ENCODE data around the gene KIF1B. TPM values are rescaled to one million over a fixed set of nuclear protein-coding genes. Genes with fewer than 3 reads are reported as not detected.
"Not testable (repeated sequence)": the region's sequence is repeated elsewhere in the genome, so short reads cannot be mapped to it uniquely, and the experiment has no call there.

KIF1B gene
- total RNA-seq, 1 donor from 2014 or later = 37.2 TPM

DNA sequence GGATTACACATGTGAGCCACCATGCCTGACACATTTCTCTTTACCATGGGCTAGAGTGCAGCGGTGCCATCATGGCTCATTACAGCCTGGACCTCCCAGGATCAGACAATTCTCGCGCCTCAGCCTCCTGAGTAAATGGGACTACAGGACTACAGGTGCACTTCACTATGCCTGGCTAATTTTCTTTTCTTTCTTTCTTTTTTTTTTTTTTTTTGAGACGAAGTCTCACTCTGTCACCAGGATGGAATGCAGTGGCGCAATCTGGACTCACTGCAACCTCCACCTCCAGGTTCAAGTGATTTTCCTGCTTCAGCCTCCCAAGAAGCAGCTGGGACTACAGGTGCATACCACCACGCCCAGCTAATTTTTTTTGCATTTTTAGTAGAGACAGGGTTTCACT is 14.8 kb upstream of the KIF1B start:
- no peak for DNase-seq (ENCODE audit: low spot score)

DNA sequence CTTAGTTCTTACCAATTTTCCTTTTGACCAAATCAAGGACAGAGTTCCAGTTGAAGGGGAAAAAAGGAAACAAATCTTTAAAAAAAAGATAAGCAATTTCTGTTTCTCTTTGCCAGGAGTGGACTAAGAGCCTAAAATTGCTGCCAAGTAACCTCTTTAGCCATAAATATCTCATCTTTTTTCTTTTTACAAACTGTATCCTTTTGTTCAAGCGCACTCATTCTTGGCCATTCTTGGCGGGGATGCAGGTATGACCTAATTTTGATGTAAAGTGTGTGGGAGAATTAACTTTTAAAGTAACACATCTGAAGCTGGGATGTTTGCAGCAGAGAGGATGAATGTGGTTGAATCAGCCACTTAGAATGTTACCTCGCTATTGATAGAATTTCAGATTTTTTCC is 13.4 kb upstream of the KIF1B start:
- DNase-seq (ENCODE audit: low spot score) = no peak

DNA sequence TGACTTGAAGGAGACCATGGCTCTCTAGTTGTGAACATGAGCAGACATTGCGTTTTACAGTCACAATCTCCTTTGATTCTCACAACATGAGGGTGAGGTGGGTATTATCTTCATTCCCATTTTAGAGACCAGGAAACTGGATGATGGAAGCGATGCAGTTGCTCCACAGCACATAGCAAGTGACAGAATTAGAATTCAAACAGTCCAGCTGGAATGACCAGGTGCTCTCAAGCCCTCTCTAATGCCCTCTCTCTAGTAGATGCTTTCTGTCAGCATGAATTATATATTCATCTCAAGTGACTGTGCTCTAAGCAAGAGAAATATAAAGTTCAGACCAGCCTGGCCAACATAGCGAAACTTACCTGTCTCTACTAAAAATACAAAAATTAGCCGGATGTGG is 9.8 kb upstream of the KIF1B start:
- no peak for DNase-seq (ENCODE audit: low spot score)

DNA sequence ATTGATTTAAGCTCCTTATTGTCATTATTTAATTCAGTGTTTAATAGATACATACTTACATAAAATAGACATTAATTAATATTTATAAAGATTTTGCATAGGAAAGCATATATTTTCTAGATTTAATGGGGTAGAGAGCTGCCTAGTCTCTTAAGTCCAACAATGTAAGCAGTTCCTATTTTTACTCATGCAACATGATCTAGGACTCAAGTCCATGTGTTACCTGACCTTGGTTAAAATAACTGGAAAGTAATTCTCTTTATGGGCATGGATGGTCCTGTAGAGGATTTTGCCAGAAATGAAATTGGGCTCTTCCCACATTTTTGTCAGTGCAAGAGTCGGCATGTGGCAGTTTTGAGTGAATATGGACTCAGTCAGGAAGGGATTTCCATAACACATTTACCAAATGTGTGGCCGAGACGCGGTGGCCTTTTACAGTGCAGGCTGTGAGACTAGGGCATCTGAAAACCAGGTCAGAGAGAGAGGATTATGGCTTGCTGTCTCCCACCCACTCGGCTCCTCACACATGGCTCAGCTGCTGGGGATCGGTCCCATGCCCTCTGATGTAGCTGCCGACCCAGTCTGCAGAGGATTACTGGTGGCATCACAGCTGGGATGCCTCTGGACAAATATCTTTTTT is 6.2 kb upstream of the KIF1B start:
- DNase-seq (ENCODE audit: low spot score) = no peak

DNA sequence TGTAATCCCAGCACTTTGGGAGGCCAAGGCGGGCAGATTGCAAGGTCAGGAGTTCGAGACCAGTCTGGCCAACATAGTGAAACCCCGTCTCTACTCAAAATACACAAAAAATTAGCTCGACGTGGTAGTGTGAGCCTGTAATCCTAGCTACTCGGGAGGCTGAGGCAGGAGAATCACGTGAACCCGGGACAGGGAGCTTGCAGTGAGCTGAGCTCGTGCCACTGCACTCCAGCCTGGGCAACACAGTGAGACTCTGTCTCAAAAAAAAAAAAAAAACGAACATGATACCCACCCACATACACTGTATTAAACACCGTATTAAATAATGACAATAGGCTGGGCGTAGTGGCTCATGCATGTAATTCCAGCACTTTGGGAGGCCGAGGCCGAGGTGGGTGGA is 5.2 kb upstream of the KIF1B start:
- DNase-seq (ENCODE audit: low spot score) = not testable (repeated sequence)

DNA sequence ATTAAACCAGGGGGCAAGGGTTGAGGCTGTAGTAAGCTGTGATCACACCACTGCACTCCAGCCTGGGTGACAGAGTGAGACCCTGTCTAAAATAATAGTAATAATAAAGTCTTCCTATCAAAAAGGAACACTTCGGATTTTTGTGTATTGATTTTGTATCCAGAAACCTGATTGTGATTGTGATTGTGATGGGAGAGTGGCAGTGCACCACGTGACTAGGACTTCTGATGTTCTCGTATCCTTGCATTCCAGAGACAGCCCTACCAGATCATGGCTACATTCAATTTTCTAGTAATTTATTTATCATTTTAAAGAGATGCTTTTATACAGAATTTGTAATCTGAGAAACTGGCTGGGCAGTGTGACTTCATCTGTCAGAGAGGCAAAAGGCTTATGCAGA is 2.6 kb upstream of the KIF1B start:
- DNase-seq (ENCODE audit: low spot score) = no peak

DNA sequence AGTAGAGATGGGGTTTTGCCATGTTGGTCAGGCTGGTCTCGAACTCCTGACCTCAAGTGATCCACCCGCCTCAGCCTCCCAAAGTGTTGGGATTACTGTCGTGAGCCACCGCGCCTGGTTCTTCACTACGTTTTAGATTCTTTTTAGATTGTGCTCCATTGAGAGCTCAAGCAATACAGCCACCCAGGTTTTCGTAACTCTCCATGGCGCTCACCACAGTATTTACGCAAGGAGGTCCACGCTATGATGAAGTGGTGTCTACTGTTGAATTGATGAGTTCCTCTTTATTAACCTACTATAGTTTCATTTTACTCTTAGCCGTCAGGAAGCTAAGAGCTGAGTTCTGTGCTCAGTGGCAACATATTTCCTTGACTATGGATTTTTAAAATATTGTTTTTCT is 1.8 kb upstream of the KIF1B start:
- no peak for DNase-seq (ENCODE audit: low spot score)

DNA sequence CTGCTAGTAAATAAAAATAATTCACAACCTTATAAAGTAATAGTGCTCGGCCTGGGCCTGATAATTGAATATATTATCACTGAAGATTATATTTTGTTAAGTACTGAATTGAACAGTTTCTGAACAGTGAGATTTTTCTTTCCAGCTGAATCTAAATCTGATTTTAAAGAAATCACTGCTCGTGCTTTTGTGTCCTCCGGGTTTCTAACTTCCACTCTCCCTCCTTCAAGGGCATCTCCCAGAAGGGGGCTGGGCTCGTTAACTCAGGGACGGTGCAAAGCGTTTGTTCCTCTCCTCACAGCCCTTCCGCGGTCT is 823 bp upstream of the KIF1B start:
- no peak for DNase-seq (ENCODE audit: low spot score)

DNA sequence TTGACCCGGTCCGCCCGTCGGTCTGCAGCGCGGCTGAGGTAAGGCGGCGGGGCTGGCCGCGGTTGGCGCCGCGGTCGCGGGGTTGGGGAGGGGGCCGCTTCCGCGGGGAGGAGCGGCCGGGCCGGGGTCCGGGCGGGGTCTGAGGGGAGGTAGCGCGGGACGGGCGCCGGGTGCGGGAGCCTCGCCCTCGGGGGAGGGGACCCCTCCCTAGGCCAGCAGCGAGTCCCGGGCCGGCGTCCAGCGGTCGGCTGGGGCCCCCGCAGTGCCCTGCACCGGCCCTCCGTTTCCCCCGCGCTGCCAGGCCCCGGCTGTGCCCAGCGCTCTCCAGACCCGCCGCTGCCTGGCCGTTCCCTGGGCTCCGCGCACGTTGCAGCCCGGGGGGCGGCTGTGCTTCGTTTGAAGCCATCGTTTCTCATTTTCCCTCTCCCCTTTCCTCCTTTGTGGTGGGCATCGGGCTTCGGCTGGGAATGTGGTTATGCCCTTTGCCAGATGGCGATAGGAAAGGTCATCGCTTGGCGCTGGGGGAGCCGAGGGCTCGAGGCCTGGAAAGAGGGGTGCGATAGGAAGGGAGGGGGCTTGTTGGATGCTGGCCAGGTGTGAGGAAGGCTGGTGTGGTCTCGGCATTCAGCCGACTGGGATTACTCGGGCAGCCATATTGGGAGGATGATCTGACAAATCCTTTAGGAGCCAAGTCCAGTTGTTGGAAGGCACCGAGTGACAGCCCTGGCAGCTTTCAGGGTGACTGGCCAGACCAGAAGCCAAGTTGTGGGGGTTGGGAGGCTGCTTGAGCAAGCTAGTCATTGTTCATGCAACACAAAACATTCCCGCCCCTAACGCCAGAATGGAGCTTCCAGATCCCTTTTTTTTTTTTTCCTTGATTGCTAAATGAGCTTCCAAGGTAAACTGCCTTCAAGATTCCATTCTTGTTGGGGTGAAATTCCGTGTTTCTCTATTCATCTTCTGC is 753 bp downstream of the KIF1B start:
- peak; percentile 88 for DNase-seq (ENCODE audit: low spot score)

DNA sequence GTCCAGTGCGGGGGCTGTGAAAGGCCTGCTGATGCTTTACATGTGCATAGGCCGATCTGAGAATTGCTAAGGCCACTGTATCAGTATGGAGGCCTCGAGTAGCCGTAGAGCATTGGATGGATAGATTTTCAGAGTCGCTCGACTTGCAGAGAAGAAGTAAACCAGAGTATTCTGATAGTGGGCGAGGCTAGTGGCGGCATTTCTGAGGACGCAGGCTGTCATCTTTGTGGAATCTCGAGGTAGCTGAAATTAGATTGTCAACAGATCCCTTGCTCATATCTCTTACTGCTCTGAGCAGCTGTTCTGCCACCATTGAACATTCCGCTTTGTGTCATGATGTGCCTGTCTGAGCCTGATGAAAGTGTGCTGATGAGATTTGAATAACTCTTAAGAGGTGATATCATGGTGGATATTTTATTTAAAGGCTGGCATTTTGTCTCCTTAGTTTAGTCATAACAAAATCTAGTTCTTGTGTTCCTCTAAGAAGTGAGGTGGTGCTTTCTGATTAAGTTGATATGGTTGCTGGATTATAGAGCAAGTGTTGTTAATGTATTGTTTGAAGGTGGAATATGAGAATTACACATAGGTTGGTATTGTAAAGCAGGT is 1.5 kb downstream of the KIF1B start:
- no peak for DNase-seq (ENCODE audit: low spot score)

DNA sequence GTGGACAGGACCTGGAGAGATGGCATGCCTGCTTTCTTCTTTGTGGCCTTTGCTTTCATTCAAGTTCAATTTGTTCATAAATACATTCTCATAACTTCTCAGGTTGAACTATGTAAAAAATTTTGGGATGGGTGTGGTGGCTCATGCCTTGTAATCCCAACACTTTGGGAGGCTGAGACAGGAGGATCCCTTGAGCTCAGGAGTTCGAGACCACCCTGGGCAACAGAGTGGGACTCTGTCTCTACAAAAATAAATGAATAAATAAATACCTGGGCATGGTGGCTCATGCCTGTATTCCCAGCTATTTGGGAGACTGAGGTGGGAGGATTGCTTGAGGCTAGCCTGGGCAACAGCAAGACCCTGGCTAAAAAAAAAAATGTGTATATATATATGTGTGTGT is 2.1 kb downstream of the KIF1B start:
- DNase-seq (ENCODE audit: low spot score) = no peak

DNA sequence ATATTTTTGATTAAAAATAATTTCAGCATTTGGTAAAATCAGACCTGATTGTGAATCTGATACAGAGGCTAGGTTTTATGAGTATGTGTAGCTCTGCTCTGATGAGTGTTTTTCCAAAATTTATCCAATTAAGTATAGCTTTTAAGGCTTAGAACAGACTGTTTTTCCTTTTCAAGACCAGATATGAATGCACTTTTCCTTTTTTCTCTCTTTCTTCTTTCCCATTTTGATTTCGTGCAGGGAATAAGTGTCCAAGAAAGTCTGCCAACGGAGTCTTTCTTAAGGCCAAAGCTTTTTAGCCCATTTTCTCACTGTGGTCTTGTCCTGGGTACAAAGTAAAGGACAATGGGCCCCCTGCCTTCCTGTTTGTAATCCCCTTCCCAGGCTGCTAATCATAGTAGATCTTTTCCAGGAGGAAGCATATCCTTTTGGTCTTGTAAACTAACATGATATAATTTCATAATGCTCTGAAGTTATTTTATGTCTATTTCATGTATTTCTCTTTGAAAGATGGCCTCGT is 2.9 kb downstream of the KIF1B start:
- no peak for DNase-seq (ENCODE audit: low spot score)

DNA sequence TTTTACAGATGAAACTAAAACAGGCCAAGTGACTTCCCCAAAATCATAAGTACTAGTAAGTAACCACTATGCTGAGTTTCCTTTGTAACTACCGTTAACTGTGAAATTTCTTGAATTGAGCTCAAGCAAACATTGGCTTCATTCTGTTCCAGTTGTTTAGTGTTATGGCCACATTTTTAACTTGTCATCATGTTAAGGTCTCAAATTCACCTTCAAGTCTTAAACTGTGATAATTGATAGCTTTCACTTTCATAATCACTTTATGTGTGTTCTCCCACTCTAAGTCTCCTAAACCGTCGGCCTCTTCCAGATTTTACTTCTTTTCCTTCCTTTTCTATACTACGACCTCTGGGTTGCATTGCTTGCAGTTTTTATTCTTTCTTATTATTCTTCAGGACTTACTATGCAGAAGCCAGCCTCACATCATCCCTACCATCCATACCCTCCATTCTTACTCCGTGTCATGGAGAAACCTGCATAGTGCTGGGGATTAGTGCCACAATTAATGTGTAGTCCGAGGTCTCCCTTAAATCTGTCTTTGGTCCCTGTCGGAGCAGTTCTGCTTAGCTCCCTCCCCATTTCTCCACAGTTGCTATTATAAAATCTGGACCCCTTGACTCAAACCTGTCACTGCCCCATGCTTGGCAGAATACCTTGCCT is 5.8 kb downstream of the KIF1B start:
- no peak for DNase-seq (ENCODE audit: low spot score)

DNA sequence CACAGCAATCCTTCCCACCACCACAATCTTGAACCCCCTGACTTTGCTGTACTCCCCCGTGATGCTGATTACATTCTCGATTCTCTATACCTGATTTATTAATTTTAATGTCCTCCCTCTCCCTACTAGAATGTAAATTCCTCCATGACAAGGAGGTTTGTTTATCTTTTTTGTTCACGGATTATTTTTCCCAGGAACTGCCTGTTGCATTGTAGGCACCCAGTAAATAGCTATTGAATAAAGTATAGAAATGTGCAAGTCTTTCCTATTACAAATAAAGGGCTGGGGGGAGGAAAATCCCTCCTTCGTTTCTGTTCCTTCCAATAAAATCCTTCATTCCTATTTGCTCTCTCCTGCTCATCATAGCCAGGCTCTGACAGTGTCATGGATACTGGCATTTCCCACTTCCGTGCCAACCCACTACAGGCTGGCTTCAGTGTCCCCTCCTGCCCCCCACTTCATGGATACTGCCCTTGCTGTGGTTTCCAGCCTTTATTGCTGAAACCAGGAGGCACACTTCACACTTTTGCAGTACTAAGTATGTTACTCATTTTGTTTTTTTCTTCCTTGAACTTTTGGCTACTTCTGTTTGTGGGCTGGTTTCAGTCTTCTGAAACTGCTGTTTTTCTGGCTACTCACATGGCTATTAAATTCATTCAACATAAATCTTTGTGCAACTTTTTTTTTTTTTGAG is 7.5 kb downstream of the KIF1B start:
- no peak for DNase-seq (ENCODE audit: low spot score)

DNA sequence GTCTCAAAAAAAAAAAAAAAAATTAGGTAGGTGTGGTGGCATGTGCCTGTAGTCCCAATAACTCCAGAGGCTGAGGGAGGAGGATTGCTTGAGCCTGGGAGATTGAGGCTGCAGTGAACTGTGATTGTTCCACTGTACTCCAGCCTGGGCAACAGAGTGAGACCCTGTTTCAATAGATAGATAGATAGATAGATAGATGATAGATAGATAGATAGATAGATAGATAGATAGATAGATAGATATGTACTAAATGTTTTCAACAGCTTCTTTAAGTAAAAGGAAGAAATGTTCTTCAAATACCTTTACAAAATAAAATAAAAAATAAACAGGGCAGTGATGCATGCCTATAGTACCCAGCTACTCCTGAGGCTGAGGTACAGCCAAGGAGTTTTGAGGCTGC is 9.8 kb downstream of the KIF1B start:
- DNase-seq (ENCODE audit: low spot score) = no peak

DNA sequence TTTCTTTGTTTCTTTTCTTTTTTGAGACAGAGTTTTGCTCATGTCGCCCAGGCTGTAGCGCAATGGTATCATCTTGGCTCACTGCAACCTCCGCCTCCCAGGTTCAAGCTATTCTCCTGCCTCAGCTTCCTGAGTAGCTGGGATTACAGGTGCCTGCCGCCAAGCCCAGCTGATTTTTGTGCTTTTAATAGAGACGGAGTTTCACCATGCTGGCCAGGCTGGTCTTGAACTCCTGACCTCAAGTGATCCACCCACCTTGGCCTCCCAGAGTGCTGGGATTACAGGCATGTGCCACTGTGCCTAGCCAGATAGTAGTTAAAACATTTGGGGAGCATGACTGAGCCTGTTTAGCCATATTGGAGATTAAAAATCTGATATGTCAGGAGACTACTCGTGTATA is 10.3 kb downstream of the KIF1B start:
- not testable (repeated sequence) for DNase-seq (ENCODE audit: low spot score)

DNA sequence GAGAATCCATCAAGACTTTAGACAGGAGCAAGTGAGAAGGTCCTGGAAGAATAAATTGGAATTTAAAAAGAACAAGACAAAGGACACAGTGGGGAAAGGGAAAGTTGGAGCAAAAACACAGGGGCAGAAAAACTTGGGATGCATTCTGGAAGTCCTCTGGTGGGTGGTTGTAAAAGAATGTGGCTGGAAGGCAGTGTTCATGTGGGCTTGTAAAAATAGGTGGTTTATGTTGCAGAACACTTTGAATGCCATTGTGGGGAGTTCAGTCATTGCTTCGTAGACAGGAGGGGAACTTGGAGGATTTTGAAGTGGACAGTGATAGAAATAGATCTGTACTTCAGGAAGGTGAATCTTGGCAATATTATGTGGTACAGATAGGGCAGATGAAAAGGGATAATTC is 15.2 kb downstream of the KIF1B start:
- no peak for DNase-seq (ENCODE audit: low spot score)

DNA sequence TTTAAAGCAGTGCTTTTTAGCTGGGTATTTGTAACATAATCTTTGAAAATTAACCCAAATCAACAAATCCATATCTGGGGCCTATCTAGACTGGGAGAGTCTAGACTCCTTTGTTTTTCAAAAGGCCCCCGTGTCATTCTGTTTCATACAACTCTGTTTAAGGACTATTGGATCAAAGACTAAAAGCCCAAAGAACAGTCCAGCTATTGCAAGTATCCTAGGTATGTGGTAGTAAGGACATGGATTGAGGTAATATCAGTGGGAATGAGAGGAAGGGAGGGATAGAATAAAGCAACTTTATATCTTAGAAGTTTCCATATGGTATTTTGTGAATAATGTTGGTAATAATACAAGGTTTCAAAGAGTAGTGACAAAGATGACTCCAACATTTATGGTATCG is 18.2 kb downstream of the KIF1B start:
- no peak for DNase-seq (ENCODE audit: low spot score)

DNA sequence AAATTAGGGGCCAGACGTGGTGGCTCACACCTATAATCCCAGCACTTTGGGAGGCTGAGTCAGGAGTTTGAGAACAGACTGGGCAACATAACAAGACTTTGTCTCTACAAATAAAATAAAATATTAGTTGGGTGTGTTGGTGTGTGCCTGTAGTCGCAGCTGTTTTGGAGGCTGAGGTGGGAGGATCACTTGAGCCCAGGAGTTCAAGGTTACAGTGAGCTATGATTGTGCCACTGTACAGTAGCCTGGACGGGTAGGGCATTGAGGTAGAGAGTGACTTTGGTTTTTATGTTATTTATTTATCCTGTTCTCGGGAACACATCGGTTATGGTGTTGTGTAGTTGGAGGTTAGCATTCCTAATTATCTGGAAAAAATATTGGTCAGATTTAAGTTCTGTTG is 19.5 kb downstream of the KIF1B start:
- no peak for DNase-seq (ENCODE audit: low spot score)

DNA sequence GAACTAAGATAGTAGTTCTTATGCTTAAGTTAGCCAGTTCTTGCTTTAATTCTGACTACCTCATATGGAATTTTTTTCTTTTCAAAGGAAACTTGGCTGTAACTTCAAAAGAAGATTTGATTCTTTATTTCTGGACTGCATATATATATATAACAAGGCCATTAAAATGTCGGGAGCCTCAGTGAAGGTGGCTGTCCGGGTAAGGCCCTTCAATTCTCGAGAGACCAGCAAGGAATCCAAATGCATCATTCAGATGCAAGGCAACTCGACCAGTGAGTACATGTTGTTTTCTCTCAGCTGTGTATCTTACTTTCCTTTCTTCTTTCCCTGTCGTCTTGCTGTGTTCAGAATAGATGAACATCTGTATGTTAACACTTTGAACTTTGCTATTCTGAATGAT is 21.8 kb downstream of the KIF1B start:
- no peak for DNase-seq (ENCODE audit: low spot score)

DNA sequence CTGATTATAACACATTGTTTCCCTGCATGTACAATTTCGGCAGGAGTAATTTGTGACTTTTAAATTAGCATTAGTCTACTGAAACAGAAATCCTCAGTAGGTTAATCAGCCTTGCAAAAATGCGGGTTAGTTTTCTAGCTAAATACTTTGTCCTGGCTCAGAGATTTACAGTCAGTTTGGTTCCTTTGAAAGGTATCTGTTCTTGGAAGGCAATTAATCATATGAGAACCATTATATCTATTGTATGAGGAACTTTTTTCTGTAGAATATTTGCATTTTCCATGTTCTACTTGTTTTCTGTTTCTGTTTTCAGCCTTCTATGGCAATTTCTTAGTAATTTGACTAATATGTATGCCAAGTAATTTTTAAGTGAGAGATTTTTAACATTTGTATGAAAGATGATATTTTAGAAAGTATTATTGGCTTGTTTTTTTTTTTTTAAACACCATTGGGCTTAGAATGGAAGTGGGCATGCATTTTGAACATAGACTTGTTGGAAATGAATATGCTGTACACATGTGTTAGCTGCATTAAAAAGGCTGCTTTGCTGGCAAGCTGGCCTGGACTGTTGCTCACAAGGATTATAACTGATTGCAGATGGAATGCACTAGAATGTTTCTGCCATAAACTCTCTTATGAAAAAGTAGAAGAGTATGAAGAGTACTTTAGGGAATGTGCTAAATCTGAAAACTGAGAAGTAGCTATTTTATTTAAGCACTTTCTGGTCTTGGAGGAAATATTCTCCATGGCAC is 26.2 kb downstream of the KIF1B start:
- no peak for DNase-seq (ENCODE audit: low spot score)
